Endodermal cell (in vitro differentiated cells): ENCODE measurements around the gene SLC49A4. TPM values are rescaled to one million over a fixed set of nuclear protein-coding genes. Genes with fewer than 3 reads are reported as not detected.
A peak's percentile ranks its signal among the peaks of the same experiment; 100 is the strongest.

Source experiments
- DNase-seq: peaks from one replicate; pipeline ENCODE4 v3.0.0-alpha.2; 2017
- H3K27ac ChIP-seq: 2 replicates; pipeline ENCODE4 v1.5.1; 2013; ENCODE audit warnings: mild to moderate bottlenecking, low read depth, low read length, moderate library complexity
- H3K27me3 ChIP-seq: 2 replicates; pipeline ENCODE4 v1.6.1; 2013; ENCODE audit warnings: mild to moderate bottlenecking, low read length, moderate library complexity; ENCODE audit not compliant: insufficient read depth, control insufficient read depth, poor library complexity, severe bottlenecking
- H3K36me3 ChIP-seq: 2 replicates; pipeline ENCODE4 v1.7.0; 2013; ENCODE audit warnings: mild to moderate bottlenecking, low read length, moderate library complexity; ENCODE audit not compliant: control insufficient read depth, insufficient read depth
- H3K4me1 ChIP-seq: one replicate; pipeline ENCODE4 v1.7.0; 2013; ENCODE audit warnings: low read length; ENCODE audit not compliant: control insufficient read depth, insufficient read depth
- H3K4me3 ChIP-seq: 2 replicates; pipeline ENCODE4 v1.5.1; 2013; ENCODE audit warnings: mild to moderate bottlenecking, low read length, moderate library complexity
- H3K9ac ChIP-seq: 2 replicates; pipeline ENCODE4 v1.6.1; 2013; ENCODE audit warnings: mild to moderate bottlenecking, low read length, moderate library complexity; ENCODE audit not compliant: poor library complexity, severe bottlenecking; ENCODE audit errors: extremely low read depth
- H3K9me3 ChIP-seq: 2 replicates; pipeline ENCODE4 v1.6.1; 2013; ENCODE audit warnings: mild to moderate bottlenecking, low read length, moderate library complexity; ENCODE audit not compliant: control insufficient read depth
- H3K27ac Mint-ChIP-seq: 2 replicates; pipeline ENCODE4 v1.8.0; 2020; ENCODE audit warnings: mixed read lengths
- H3K27me3 Mint-ChIP-seq: 2 replicates; pipeline ENCODE4 v1.8.0; 2021; ENCODE audit warnings: mild to moderate bottlenecking, mixed read lengths; ENCODE audit not compliant: insufficient read depth
- H3K36me3 Mint-ChIP-seq: 2 replicates; pipeline ENCODE4 v1.8.0; 2020; ENCODE audit warnings: low read depth, mixed read lengths
- H3K4me1 Mint-ChIP-seq: 2 replicates; pipeline ENCODE4 v1.8.0; 2020; ENCODE audit warnings: mixed read lengths
- H3K4me3 Mint-ChIP-seq: 2 replicates; pipeline ENCODE4 v1.8.0; 2020; ENCODE audit warnings: mild to moderate bottlenecking, moderate library complexity, mixed read lengths
- H3K9me3 Mint-ChIP-seq: 2 replicates; pipeline ENCODE4 v1.8.0; 2020; ENCODE audit warnings: mild to moderate bottlenecking, mixed read lengths
- CTCF ChIP-seq: fragments of 200-600 bp; sonication (generic); conservative IDR thresholded peaks from 2 replicates; pipeline ENCODE4 v1.5.0; 2021; ENCODE audit warnings: antibody characterized with exemption, mild to moderate bottlenecking
- WGBS, 2 experiments: methylation state at CpG; one replicate each; pipeline versions ENCODE4 v1.1.5 to v1.1.7; 2013; ENCODE audit warnings: missing lambda C conversion rate in 2 of 2, mixed read lengths in 1 of 2; ENCODE audit not compliant: insufficient coverage in 1 of 2, insufficient read length in 1 of 2; 5-methylcytosine and 5-hydroxymethylcytosine counted together
- total RNA-seq, 2 donors: library from RNA; stranded (reverse); fragmentation: NEBNext Ultra II Directional in 1 of 2; extraction: Animal tissue kit (Norgen Biotek cat#: 25700) in 1 of 2; gene quantifications; 2 replicates in 1 of 2; 3 replicates in 1 of 2; pipeline ENCODE4 v1.2.1, GENCODE V29; 2021

SLC49A4 gene
- total RNA-seq, 2 donors from 2014 or later, result 12.2 to 14.9 TPM

DNA sequence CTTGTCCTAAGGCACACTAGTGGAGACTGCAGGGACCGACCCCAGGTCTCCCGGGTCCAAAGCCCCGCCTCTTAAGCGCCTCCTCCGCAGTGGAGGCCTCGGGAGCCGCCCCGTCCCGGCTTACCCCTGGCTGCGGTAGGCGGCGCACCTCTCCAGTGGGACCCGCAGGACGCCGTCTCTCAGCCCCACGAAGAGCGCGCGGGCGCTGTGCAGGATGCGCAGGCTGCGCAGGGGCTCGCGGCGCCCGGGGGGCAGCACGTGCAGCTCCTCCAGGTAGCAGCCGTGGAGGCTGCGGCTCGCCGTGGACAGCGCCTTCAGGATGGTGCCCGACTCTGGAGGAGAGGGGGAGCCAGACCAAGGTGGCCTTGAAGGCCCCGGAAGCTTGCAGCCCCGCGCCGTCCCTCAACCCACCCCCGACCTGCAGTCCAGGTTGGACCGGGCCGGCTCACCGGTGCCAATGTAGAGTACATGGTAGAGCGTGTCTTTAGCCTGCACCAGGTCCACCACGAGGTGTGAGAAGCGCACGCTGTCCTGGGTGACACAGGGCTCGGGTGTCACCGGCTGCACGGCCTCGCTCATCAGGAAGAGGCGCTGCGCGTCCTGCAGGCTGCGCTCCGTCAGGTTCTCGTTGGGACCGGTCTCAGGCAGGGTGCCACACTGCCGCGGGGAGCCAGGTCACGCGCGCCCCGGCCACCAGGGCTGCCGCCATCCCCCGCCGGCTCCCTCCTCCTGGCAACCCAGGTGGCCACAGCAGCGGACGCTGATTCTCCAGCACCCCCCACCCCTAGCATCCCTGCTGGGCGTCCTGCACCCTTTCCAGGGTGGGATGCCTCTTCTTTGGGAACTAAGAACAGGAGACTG lies 127.2 kb downstream of the SLC49A4 start:
- Mint-ChIP-seq H3K27ac (no peak overlapping the region), H3K27me3 (peaks cover 26% of the 10 kb centered on the region), H3K36me3 (peaks cover 18% of the 10 kb centered on the region), H3K9me3 (no peaks in the 10 kb centered on the region), H3K4me3 (peak overlapping the region; percentile 38), H3K4me1 (peaks cover 2% of the 10 kb centered on the region)
- H3K27ac ChIP-seq, result no peak overlapping the region
- DNase-seq, result peak; percentile 84
- H3K27me3 ChIP-seq, result peaks cover 29% of the 10 kb centered on the region
- peak; percentile 73 for TF ChIP-seq CTCF
- H3K9ac ChIP-seq, result no peak overlapping the region
- no peaks in the 10 kb centered on the region for H3K9me3 ChIP-seq
- 52 to 57% methylated on average over 26 to 68 of the region's 68 CpGs for WGBS, 2 experiments
- H3K4me1 ChIP-seq, result no peaks in the 10 kb centered on the region
- H3K4me3 ChIP-seq, result no peak overlapping the region
- no peaks in the 10 kb centered on the region for H3K36me3 ChIP-seq

GRCh38 chr3:122923611-122924010 lies 128.7 kb downstream of the SLC49A4 start:
- no peaks in the 10 kb centered on the region for H3K9me3 ChIP-seq
- Mint-ChIP-seq H3K4me1 (peaks cover 2% of the 10 kb centered on the region), H3K27ac (no peak overlapping the region), H3K27me3 (peaks cover 23% of the 10 kb centered on the region), H3K4me3 (no peak overlapping the region), H3K9me3 (no peaks in the 10 kb centered on the region), H3K36me3 (peaks cover 18% of the 10 kb centered on the region)
- 86 to 100% methylated on average over 2 to 6 of the region's 6 CpGs for WGBS, 2 experiments
- TF ChIP-seq CTCF, result no peak
- peaks cover 29% of the 10 kb centered on the region for H3K27me3 ChIP-seq
- no peaks in the 10 kb centered on the region for H3K4me1 ChIP-seq
- H3K36me3 ChIP-seq, result no peaks in the 10 kb centered on the region
- no peak for DNase-seq
- H3K4me3 ChIP-seq, result no peak overlapping the region
- no peak overlapping the region for H3K9ac ChIP-seq
- no peak overlapping the region for H3K27ac ChIP-seq

DNA sequence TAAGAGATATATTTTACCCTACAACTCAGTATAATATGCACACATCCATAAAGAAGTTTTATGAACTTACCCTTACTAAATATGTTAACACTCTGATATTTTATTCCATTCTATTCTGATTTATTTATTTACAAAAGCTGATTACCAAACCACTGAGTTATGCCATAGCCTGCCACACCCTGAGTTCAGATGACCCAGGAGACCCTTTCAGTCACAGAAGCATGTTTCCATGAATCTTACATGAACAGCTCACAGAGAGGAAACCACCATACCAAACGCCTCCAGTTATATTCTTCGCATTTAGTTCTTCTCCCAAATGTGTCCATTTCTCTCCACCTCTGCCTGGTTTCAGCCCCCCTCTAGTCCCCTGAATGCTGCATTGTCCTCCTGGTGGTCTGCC lies 129.2 kb downstream of the SLC49A4 start:
- Histone ChIP-seq H3K4me1 (no peaks in the 10 kb centered on the region), H3K36me3 (no peaks in the 10 kb centered on the region), H3K4me3 (no peak overlapping the region), H3K27ac (no peak overlapping the region), H3K9me3 (no peaks in the 10 kb centered on the region), H3K27me3 (peaks cover 29% of the 10 kb centered on the region), H3K9ac (no peak overlapping the region)
- TF ChIP-seq CTCF, result no peak
- Mint-ChIP-seq H3K36me3 (peaks cover 18% of the 10 kb centered on the region), H3K4me3 (no peak overlapping the region), H3K9me3 (no peaks in the 10 kb centered on the region), H3K4me1 (peaks cover 2% of the 10 kb centered on the region), H3K27ac (no peak overlapping the region), H3K27me3 (peaks cover 23% of the 10 kb centered on the region)
- no peak for DNase-seq
- 93 to 100% methylated on average over 2 of the region's 2 CpGs for WGBS, 2 experiments
